GM13976 (cell line): ENCODE results near the gene CASZ1.

Source experiments
- DNase-seq: peaks from one replicate; pipeline ENCODE4 v3.0.0; 2012; ENCODE audit warnings: low spot score
- in situ Hi-C: fragments of 300-500 bp; cut with MboI; formaldehyde crosslinking; loops from one replicate; pipeline ENCODE4 v1.12.0; 2022; ENCODE audit warnings: low sequenced_read_pairs, mixed read lengths, inconsistent platforms; ENCODE audit not compliant: unreplicated experiment
- TF ChIP-seq, protein P1 (sequence below): IDR thresholded peaks from 2 replicates; pipeline ENCODE4 v1.5.1; 2012; ENCODE audit warnings: borderline replicate concordance, mild to moderate bottlenecking; ENCODE audit not compliant: insufficient read depth; ENCODE audit errors: extremely low read depth, missing control alignments, control extremely low read depth

CASZ1 gene

DNA sequence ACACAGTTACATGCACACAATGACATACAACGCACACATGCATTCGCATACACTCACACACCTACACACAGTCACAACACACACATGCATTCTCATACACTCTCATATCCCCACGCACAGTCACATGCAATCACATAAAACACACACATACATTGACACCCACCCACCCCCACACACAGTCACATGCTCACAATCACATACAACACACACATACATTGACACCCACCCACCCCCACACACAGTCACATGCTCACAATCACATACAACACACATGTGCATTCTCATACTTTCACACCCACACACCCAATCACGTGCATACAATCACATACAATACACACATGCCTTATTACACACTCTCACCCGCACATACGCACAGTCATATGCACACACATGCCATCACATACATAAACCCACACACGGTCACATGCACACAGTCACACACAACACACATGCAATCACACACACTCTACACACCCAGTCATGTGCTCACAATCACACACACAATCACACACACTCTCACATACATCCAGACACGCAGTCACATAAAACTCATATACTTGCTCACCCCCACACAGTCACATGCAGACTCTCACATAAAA is 134.3 kb downstream of the CASZ1 start:
- DNase-seq: no peak

DNA sequence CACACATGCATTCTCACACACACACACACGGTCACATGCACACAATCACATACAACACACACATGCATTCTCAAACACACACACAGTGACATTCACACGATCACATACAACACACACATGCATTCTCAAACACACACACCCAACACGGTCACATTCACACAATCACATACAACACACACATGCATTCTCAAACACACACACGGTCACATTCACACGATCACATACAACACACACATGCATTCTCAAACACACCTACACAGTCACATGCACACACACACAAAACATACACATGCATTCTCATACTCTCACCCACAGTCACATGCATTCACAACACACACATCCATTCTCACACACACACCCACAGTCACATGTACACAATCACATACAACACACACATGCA is 135.0 kb downstream of the CASZ1 start:
- in situ Hi-C loops: no loop called here
- no peak for DNase-seq

More for the DNA sequence above, 134.3 kb downstream of the CASZ1 start:
- in situ Hi-C loops: no loop called here
- TF ChIP-seq, protein P1, sequence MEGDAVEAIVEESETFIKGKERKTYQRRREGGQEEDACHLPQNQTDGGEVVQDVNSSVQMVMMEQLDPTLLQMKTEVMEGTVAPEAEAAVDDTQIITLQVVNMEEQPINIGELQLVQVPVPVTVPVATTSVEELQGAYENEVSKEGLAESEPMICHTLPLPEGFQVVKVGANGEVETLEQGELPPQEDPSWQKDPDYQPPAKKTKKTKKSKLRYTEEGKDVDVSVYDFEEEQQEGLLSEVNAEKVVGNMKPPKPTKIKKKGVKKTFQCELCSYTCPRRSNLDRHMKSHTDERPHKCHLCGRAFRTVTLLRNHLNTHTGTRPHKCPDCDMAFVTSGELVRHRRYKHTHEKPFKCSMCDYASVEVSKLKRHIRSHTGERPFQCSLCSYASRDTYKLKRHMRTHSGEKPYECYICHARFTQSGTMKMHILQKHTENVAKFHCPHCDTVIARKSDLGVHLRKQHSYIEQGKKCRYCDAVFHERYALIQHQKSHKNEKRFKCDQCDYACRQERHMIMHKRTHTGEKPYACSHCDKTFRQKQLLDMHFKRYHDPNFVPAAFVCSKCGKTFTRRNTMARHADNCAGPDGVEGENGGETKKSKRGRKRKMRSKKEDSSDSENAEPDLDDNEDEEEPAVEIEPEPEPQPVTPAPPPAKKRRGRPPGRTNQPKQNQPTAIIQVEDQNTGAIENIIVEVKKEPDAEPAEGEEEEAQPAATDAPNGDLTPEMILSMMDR: no peak

DNA sequence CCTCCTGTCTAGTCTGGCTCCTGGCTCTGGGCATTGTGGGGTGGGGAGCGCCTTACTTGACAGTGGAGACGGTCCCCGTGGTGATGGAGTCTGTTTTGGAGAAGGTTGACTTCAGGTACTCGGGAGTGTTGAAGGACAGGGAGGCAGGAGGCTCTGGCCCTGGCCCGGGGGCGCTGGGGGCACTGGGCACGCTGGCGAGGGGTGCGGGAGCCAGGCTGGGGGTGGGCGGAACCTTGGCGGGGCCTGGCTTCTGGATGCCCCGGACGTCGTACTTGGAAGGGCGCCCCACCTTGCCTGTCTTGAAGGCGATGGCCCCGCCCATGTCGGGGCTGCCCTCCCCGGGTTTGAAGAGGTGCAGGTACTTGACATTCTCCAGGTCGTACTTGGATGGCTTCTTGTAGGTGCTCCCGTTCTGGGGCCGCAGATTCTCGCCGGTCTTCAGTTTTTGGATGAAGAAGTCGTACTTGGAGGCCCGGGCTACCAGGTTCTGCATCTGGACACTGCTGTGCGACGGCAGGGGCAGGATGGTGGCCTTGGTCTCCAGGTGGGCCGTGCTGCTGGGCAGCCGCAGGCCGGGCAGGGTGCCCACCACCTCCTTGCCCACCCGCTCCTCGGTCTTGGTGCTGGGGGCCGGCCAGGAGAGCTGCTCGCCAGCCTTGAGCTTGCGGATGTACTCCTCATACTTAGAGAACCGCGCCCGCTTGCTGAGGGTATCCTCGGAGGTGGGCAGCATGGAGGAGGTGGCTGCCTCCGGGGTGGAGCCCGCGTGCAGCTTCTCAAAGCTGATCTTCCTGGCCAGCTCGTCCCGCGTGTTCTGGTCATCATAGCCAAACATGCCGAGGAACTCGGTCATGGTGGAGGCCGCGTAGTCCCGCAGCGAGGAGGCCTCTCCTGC is 136.6 kb downstream of the CASZ1 start:
- DNase-seq: no peak
- TF ChIP-seq, protein P1: no peak
- in situ Hi-C loops: no loop called here

More for the DNA sequence above, 135.0 kb downstream of the CASZ1 start:
- TF ChIP-seq, protein P1: no peak

DNA sequence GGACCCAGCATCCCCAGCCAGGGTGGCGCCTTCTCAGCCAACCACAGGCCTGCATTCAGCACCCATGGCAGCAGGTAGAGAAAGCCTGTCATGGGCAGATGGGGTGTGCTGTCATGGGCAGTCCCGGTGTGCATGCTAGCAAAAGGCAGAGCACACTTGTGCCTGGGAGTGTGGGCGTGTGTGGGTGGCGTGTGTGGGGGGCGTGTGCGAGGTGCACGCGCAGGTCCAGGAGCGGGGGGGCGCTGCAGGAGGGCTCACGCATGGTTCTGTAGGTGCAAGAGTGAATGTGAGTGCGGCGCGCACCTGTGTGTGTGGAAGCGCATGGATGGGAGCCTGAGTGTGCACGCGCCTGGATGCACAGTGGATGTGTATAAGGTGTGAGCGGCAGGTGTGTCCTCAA is 137.2 kb downstream of the CASZ1 start:
- DNase-seq: no peak
- in situ Hi-C loops: no loop called here
- TF ChIP-seq, protein P1: no peak

DNA sequence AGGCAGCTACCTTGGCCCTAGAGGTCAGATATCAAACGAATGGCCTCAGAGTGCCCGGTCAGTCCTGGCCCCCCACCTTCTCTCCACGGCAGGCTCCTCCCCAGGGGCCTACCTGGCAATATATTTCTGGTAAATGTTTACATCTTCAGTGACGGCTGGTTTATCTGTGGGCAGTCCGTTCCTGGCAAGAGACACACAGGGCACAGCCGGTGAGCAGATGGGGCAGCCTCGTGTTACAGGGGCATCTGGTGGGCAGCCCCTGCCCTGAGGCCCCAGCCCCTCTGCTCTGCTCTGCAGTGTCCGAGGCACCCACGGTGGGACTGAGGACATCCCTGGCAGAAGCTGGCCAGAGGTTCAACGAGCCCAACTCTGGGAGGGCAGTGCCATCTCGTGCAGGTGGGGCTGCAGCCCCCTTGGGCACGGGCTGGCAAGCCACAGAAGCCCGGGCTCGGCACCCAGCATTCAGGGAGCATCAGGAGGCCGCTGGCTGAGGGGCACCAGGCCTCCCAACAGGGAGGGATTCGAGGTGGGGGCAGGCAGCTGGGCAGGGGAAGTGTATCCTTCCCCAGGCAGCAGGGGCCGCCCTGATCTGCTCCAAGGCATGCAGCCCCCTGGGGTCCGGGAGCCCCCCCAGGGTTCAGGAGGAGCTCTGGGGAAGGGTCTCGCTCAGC is 137.9 kb downstream of the CASZ1 start:
- in situ Hi-C loops: no loop called here
- TF ChIP-seq, protein P1: no peak
- no peak for DNase-seq

DNA sequence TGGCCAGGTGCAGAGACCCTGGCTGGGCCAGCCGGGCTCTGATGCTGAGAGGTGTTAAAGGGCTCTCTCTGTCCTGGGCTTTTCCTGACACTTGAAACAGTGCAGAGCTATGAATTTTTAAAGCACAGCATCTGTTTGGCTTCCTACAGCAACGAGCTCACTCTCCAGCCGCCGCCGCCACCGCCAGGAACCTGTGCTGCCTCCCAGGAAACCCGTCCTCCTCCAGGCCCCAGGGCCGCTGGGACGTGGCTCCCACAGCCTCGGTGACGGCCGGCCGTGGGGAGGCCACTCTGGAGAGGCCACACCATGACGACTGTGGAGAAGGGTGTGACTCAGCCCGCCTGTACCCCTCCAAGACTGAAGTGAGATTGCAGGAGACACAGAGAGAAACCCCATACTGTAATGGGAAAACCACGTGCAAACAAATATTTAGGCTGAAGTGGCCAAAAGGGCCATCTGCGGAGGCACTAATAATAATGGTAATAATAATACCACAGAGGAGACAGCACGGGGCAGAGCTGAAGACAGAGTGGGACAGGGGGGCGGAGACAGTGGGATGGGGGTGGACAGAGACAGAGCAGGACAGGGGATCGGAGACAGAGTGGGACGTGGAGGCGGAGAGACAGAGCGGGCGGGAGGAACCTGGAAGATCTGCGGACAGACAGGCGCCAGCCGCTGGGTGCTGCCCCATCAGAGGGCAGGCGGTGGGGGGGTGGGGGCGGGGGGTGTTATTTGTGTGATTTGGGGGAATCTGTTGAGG is 139.2 kb downstream of the CASZ1 start:
- no peak for DNase-seq
- TF ChIP-seq, protein P1: no peak
- in situ Hi-C loops: no loop called here
